SK-N-SH treated with all-trans-retinoic acid at 6 μM for 48 hours (cell line): Measurements from ENCODE around the gene ADCY1.

Experiments used
- ATAC-seq: fragments of 200-7000 bp; cut with Tn5 transposase; 3 replicates; pipeline ENCODE4 v1.9.1; 2020; ENCODE audit warnings: mild to moderate bottlenecking, moderate library complexity
- ARNTL ChIP-seq: fragments of 450-650 bp; formaldehyde crosslinking; IDR thresholded peaks from 2 replicates; pipeline ENCODE4 v1.5.0; 2020; ENCODE audit warnings: low read depth, mild to moderate bottlenecking, moderate library complexity, borderline replicate concordance
- BACH2 ChIP-seq: fragments of 250-450 bp; sonication (Bioruptor Pico); IDR thresholded peaks from 2 replicates; pipeline ENCODE4 v1.9.0; 2021; ENCODE audit warnings: mild to moderate bottlenecking, borderline replicate concordance
- CSDC2 ChIP-seq: fragments of 250-450 bp; sonication (Bioruptor Pico); IDR thresholded peaks from 2 replicates; pipeline ENCODE4 v1.5.0; 2020; ENCODE audit warnings: mild to moderate bottlenecking, moderate library complexity
- ESRRG ChIP-seq: fragments of 250-450 bp; sonication (Bioruptor Pico); IDR thresholded peaks from 2 replicates; pipeline ENCODE4 v1.6.1; 2021; ENCODE audit warnings: mild to moderate bottlenecking
- GLIS3 ChIP-seq: fragments of 250-450 bp; sonication (Bioruptor Pico); IDR thresholded peaks from 2 replicates; pipeline ENCODE4 v1.5.0; 2020; ENCODE audit warnings: mild to moderate bottlenecking, moderate library complexity
- ISL1 ChIP-seq: fragments of 250-450 bp; sonication (Bioruptor Pico); IDR thresholded peaks from 2 replicates; pipeline ENCODE4 v2.1.2; 2022; ENCODE audit warnings: mild to moderate bottlenecking, moderate library complexity
- OSR1 ChIP-seq: fragments of 250-450 bp; sonication (Bioruptor Pico); IDR thresholded peaks from 2 replicates; pipeline ENCODE4 v1.8.0; 2022; ENCODE audit warnings: moderate library complexity, mild to moderate bottlenecking, inconsistent platforms
- RARB ChIP-seq: fragments of 250-450 bp; sonication (Bioruptor Pico); IDR thresholded peaks from 2 replicates; pipeline ENCODE4 v1.8.0; 2021; ENCODE audit warnings: mild to moderate bottlenecking, moderate library complexity
- SNAI2 ChIP-seq: fragments of 250-450 bp; sonication (Bioruptor Pico); IDR thresholded peaks from 2 replicates; pipeline ENCODE4 v1.5.0; 2020; ENCODE audit warnings: mild to moderate bottlenecking, moderate library complexity
- TCF4 ChIP-seq: fragments of 250-450 bp; sonication (Bioruptor Pico); IDR thresholded peaks from 2 replicates; pipeline ENCODE4 v1.8.0; 2021; ENCODE audit warnings: mild to moderate bottlenecking, moderate library complexity, borderline replicate concordance
- TOX ChIP-seq: fragments of 250-450 bp; sonication (Bioruptor Pico); IDR thresholded peaks from 2 replicates; pipeline ENCODE4 v1.8.0; 2021; ENCODE audit warnings: mild to moderate bottlenecking, moderate library complexity, borderline replicate concordance
- ZC3H10 ChIP-seq: fragments of 250-450 bp; sonication (Bioruptor Pico); IDR thresholded peaks from 2 replicates; pipeline ENCODE4 v1.5.1; 2021; ENCODE audit warnings: mild to moderate bottlenecking, moderate library complexity
- ZFP30 ChIP-seq: fragments of 450-650 bp; formaldehyde crosslinking; IDR thresholded peaks from 2 replicates; pipeline ENCODE4 v1.5.0; 2022; ENCODE audit warnings: mild to moderate bottlenecking, moderate library complexity
- ZNF565 ChIP-seq: fragments of 450-650 bp; formaldehyde crosslinking; conservative IDR thresholded peaks from 2 replicates; pipeline ENCODE4 v1.5.0; 2020; ENCODE audit warnings: low read depth, mild to moderate bottlenecking, moderate library complexity
- ZNF70 ChIP-seq: fragments of 450-650 bp; formaldehyde crosslinking; IDR thresholded peaks from 2 replicates; pipeline ENCODE4 v1.5.0; 2020; ENCODE audit warnings: mild to moderate bottlenecking, moderate library complexity
- ZNF8 ChIP-seq: fragments of 450-650 bp; formaldehyde crosslinking; IDR thresholded peaks from 2 replicates; pipeline ENCODE4 v1.5.0; 2020; ENCODE audit warnings: mild to moderate bottlenecking, moderate library complexity
- TF ChIP-seq, protein P1 (sequence below): fragments of 250-450 bp; sonication (Bioruptor Pico); IDR thresholded peaks from 2 replicates; pipeline ENCODE4 v1.5.1; 2021; ENCODE audit warnings: mild to moderate bottlenecking, moderate library complexity
- TF ChIP-seq, protein P2 (sequence below): fragments of 250-450 bp; sonication (Bioruptor Pico); IDR thresholded peaks from 2 replicates; pipeline ENCODE4 v1.8.0; 2020; ENCODE audit warnings: mild to moderate bottlenecking, moderate library complexity, borderline replicate concordance
- TF ChIP-seq, protein P3 (sequence below): fragments of 250-450 bp; sonication (Bioruptor Pico); IDR thresholded peaks from 2 replicates; pipeline ENCODE4 v1.5.0; 2020; ENCODE audit warnings: mild to moderate bottlenecking, moderate library complexity
- TF ChIP-seq, protein P4 (sequence below): fragments of 250-450 bp; sonication (Bioruptor Pico); IDR thresholded peaks from 2 replicates; pipeline ENCODE4 v1.8.0; 2021; ENCODE audit warnings: low read depth, mild to moderate bottlenecking, moderate library complexity, borderline replicate concordance
- TF ChIP-seq, protein P5 (sequence below): fragments of 250-450 bp; sonication (Bioruptor Pico); IDR thresholded peaks from 2 replicates; pipeline ENCODE4 v1.5.1; 2020; ENCODE audit warnings: low read depth, mild to moderate bottlenecking, moderate library complexity

ADCY1 gene

DNA sequence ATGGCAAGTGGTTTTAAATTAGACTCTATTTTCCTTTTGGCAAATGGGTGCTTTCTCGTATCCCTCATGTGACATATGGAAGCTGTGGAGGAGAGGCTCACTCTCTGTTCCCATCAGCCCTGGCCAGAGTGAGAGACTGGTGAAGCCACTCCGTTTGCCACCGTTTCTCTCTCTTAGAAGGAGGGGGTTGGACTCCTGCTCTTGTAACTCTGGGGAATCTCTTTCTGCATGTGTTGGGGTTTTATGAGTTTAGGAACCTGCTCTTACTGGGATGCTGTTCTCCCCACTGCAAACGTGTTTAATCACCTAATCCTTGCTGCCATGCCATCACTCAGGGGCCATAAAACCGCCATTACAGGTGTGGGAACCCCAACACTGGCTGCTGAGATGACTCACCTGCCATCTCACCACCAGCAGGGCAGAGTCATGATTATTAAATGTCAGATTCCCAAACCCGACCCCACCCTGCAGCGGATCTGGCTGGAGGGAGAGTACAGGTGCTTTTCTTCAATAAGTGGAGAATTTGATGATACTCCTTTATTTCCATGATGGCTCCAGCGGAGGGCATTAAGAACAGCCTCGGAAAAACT, 103.2 kb downstream of the ADCY1 start:
- no peak for ATAC-seq
- no peak for TF ChIP-seq ZNF565 (CRISPR knock-in tag)
- TF ChIP-seq, protein P1, sequence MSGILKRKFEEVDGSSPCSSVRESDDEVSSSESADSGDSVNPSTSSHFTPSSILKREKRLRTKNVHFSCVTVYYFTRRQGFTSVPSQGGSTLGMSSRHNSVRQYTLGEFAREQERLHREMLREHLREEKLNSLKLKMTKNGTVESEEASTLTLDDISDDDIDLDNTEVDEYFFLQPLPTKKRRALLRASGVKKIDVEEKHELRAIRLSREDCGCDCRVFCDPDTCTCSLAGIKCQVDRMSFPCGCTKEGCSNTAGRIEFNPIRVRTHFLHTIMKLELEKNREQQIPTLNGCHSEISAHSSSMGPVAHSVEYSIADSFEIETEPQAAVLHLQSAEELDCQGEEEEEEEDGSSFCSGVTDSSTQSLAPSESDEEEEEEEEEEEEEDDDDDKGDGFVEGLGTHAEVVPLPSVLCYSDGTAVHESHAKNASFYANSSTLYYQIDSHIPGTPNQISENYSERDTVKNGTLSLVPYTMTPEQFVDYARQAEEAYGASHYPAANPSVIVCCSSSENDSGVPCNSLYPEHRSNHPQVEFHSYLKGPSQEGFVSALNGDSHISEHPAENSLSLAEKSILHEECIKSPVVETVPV (CRISPR knock-in tag) = no peak
- no peak for TF ChIP-seq BACH2
- no peak for TF ChIP-seq RARB (CRISPR knock-in tag)
- TF ChIP-seq ARNTL (CRISPR knock-in tag) = no peak
- no peak for TF ChIP-seq ZNF70
- TF ChIP-seq, protein P2, sequence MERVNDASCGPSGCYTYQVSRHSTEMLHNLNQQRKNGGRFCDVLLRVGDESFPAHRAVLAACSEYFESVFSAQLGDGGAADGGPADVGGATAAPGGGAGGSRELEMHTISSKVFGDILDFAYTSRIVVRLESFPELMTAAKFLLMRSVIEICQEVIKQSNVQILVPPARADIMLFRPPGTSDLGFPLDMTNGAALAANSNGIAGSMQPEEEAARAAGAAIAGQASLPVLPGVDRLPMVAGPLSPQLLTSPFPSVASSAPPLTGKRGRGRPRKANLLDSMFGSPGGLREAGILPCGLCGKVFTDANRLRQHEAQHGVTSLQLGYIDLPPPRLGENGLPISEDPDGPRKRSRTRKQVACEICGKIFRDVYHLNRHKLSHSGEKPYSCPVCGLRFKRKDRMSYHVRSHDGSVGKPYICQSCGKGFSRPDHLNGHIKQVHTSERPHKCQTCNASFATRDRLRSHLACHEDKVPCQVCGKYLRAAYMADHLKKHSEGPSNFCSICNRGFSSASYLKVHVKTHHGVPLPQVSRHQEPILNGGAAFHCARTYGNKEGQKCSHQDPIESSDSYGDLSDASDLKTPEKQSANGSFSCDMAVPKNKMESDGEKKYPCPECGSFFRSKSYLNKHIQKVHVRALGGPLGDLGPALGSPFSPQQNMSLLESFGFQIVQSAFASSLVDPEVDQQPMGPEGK (CRISPR knock-in tag) = no peak
- TF ChIP-seq, protein P3, sequence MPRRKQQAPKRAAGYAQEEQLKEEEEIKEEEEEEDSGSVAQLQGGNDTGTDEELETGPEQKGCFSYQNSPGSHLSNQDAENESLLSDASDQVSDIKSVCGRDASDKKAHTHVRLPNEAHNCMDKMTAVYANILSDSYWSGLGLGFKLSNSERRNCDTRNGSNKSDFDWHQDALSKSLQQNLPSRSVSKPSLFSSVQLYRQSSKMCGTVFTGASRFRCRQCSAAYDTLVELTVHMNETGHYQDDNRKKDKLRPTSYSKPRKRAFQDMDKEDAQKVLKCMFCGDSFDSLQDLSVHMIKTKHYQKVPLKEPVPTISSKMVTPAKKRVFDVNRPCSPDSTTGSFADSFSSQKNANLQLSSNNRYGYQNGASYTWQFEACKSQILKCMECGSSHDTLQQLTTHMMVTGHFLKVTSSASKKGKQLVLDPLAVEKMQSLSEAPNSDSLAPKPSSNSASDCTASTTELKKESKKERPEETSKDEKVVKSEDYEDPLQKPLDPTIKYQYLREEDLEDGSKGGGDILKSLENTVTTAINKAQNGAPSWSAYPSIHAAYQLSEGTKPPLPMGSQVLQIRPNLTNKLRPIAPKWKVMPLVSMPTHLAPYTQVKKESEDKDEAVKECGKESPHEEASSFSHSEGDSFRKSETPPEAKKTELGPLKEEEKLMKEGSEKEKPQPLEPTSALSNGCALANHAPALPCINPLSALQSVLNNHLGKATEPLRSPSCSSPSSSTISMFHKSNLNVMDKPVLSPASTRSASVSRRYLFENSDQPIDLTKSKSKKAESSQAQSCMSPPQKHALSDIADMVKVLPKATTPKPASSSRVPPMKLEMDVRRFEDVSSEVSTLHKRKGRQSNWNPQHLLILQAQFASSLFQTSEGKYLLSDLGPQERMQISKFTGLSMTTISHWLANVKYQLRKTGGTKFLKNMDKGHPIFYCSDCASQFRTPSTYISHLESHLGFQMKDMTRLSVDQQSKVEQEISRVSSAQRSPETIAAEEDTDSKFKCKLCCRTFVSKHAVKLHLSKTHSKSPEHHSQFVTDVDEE (CRISPR knock-in tag) = no peak
- TF ChIP-seq ESRRG (CRISPR knock-in tag) = no peak
- TF ChIP-seq CSDC2 = no peak
- no peak for TF ChIP-seq ZFP30 (CRISPR knock-in tag)

DNA sequence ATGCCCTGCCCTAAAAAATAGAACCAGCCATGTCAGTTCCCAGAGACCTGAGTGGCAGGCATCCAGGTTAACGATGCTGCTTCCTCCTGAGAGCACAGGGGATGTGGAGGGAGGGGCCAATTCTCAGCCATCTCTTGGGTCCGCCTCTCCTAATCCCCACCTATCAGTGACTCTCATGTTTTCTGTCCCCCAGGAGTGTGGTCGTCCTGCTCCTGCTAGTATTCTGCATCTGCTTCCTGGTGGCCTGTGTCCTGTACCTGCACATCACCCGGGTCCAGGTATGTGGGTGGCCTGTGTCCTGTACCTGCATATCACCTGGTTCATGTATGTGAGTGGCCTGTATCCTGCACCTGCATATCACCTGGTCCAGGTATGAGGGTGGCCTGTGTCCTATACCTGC, 105.3 kb downstream of the ADCY1 start:
- TF ChIP-seq ZNF565 (CRISPR knock-in tag) = no peak
- TF ChIP-seq, protein P4, sequence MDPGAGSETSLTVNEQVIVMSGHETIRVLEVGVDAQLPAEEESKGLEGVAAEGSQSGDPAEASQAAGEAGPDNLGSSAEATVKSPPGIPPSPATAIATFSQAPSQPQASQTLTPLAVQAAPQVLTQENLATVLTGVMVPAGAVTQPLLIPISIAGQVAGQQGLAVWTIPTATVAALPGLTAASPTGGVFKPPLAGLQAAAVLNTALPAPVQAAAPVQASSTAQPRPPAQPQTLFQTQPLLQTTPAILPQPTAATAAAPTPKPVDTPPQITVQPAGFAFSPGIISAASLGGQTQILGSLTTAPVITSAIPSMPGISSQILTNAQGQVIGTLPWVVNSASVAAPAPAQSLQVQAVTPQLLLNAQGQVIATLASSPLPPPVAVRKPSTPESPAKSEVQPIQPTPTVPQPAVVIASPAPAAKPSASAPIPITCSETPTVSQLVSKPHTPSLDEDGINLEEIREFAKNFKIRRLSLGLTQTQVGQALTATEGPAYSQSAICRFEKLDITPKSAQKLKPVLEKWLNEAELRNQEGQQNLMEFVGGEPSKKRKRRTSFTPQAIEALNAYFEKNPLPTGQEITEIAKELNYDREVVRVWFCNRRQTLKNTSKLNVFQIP = no peak
- no peak for TF ChIP-seq CSDC2
- no peak for TF ChIP-seq ZNF70
- TF ChIP-seq ARNTL (CRISPR knock-in tag) = no peak
- no peak for TF ChIP-seq TOX (CRISPR knock-in tag)
- no peak for TF ChIP-seq ZFP30 (CRISPR knock-in tag)
- no peak for TF ChIP-seq ESRRG (CRISPR knock-in tag)
- no peak for TF ChIP-seq ISL1
- TF ChIP-seq, protein P1 (CRISPR knock-in tag) = no peak
- TF ChIP-seq TCF4 (CRISPR knock-in tag) = no peak
- TF ChIP-seq, protein P5, sequence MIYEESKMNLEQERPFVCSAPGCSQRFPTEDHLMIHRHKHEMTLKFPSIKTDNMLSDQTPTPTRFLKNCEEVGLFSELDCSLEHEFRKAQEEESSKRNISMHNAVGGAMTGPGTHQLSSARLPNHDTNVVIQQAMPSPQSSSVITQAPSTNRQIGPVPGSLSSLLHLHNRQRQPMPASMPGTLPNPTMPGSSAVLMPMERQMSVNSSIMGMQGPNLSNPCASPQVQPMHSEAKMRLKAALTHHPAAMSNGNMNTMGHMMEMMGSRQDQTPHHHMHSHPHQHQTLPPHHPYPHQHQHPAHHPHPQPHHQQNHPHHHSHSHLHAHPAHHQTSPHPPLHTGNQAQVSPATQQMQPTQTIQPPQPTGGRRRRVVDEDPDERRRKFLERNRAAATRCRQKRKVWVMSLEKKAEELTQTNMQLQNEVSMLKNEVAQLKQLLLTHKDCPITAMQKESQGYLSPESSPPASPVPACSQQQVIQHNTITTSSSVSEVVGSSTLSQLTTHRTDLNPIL (CRISPR knock-in tag) = no peak
- TF ChIP-seq ZC3H10 = no peak
- no peak for ATAC-seq

DNA sequence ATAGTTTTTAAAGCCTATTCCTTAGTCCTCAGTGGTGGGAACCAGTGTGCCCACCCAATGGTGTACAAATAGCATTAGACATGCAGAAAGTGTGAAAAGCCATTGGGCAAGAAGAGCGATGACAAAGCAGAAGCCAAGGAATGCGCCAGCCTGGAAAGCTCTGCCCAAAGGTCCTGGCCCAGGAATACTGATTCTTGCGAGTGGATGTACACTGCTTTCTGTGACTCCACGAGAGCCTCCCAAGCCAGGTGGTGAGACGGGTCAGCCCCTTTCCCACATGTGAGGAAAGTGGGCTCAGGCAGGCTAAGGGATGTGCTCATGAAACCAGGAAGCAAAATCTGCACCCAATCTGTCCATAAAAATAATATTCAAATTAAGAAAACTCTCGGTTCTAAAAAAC, 106.6 kb downstream of the ADCY1 start:
- no peak for ATAC-seq
- TF ChIP-seq ISL1 = no peak
- TF ChIP-seq ESRRG (CRISPR knock-in tag) = no peak
- no peak for TF ChIP-seq BACH2
- no peak for TF ChIP-seq GLIS3 (CRISPR knock-in tag)
- TF ChIP-seq, protein P5 (CRISPR knock-in tag) = no peak
- TF ChIP-seq, protein P2 (CRISPR knock-in tag) = no peak
- no peak for TF ChIP-seq TOX (CRISPR knock-in tag)
- TF ChIP-seq SNAI2 = no peak
- TF ChIP-seq CSDC2 = no peak
- no peak for TF ChIP-seq ZNF8 (CRISPR knock-in tag)
- TF ChIP-seq, protein P1 (CRISPR knock-in tag) = no peak
- TF ChIP-seq OSR1 = no peak
- TF ChIP-seq, all 23 proteins: peak for 0
